ENCODE data around the gene RGS14.

DNA sequence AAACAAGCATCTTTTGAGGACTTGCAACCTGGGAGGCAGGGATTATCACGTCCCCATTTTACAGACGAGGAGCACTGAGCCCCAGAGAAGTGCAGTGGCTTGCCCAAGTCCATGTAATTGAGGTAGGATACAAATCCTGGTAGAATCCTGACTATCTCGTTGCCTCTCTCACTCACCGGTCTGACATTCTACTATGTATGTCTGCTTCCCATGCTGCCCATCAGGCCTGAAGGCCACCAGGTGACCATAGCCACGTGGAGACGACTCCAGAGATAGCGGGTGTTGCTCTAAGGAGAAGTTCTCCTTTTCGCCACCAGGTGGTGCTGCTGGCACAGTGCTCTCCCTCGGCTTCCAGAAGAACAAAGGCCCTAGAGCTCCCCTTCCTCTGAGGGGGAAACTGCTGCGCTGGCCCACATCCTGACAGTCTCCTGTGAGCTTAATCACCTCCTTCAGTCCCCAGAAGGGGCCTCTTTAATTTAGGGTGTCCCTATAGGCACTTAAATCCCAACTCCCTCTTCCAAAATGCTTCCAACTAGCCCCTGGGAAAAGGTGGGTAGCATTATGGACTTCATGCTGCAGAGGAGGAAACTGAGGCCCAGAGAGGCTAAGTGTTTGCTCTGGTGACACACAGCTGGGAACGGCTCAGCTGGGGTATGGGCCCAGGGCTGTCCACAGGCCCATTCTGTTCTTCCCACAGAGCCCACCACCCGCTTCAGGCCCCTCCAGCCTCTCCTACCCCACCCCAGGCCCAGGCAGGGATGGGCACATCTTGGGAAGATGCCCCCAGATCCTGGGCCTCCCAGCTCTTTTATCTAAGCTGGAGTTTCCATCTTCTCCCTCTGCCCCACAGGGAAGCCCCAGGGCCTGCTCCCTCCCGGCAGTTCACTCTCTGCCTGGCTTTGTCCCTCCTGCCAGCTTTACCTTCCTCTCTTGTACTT lies 32.9 kb downstream of the RGS14 start:
- TF ChIP-seq, protein P1, sequence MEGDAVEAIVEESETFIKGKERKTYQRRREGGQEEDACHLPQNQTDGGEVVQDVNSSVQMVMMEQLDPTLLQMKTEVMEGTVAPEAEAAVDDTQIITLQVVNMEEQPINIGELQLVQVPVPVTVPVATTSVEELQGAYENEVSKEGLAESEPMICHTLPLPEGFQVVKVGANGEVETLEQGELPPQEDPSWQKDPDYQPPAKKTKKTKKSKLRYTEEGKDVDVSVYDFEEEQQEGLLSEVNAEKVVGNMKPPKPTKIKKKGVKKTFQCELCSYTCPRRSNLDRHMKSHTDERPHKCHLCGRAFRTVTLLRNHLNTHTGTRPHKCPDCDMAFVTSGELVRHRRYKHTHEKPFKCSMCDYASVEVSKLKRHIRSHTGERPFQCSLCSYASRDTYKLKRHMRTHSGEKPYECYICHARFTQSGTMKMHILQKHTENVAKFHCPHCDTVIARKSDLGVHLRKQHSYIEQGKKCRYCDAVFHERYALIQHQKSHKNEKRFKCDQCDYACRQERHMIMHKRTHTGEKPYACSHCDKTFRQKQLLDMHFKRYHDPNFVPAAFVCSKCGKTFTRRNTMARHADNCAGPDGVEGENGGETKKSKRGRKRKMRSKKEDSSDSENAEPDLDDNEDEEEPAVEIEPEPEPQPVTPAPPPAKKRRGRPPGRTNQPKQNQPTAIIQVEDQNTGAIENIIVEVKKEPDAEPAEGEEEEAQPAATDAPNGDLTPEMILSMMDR (IDR thresholded peaks at IDR 0.05; ENCODE audit: low read length), result peak; percentile 95
- no peak for TF ChIP-seq EZH2phosphoT487 (IDR thresholded peaks at IDR 0.05; ENCODE audit: low read length)

Data from MM.1S (cell line).